ENCODE results near the gene MDFI.
"Not testable (repeated sequence)": the region's sequence is repeated elsewhere in the genome, so short reads cannot be mapped to it uniquely, and the experiment has no call there.

MDFI gene

DNA sequence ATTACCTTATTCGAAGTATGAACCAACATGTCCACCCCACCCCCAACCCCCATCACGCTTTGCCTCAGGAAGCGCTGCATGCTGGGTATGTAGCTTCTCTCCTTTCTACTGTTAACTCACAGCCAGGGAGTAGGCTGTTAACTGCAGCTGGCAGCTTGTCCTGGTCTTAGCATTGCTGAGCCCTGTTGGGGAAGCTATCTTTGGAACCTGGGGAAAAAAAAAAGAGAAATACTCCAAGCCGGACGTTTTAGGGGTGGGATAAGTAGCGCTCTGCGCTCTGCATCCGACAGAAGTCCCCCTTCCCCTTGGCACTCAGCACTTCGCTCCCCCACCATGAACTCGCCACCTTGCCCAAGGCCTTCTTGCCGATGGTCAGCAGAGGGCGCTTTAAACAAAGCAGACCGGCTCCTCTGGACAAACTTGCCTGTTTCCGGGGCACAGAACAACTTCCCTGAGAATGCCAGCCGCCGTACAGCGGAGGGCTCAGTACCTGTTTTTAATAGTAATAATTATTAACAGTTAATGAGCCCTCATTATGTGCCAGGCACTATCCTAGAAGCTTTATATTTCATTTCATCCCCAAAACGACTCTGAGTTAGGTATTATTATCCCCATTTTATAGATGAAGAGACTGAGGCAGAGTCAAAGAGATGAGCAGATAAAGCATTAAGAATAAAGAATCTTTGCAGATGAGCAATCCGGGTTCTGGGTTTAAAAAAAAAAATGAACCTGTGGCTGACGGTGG lies 35.2 kb upstream of the MDFI start:
- peak; percentile 54 for DNase-seq

- DNase-seq: no peak
Observed at GRCh38 chr6:41604006-41604405, 34.3 kb upstream of the MDFI start.

GRCh38 chr6:41605649-41606048 lies 32.6 kb upstream of the MDFI start:
- DNase-seq: no peak

DNA sequence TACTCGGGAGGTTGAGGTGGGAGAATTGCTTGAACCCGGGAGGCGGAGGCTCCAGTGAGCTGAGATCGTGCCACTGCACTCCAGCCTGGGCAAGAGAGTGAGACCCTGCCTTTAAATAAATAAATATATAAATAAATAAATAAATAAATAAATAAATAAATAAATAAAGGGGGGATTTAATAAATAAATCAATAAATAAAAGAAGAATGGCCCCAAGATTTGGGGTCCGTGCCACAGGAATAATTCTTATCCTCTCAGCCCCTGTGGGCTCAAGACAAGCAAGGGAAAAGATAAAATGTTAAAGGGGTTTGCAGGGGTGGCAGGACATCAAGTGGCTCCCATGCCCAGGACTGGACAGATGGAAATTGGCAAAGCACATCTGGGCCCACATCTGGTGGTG lies 31.2 kb upstream of the MDFI start:
- DNase-seq: no peak

DNA sequence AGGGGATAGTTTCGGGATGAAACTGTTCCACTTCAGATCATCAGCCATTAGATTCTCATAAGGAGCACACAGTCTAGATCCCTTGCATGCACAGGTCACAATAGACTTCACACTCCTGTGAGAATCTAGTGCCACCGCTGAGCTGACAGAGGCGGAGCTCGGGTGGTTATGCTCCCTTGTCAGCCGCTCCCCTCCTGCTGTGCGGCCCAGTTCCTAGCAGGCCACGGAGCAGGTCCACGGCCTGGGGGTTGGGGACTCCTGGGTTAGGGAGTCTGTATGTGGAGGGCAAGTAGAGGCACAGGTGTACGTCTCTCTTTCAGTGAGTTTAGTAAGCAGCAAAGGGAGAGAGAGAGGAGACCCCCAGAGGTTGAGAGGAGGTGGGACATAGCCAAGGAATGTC lies 30.5 kb upstream of the MDFI start:
- no peak for DNase-seq

GRCh38 chr6:41608443-41609151 lies 29.7 kb upstream of the MDFI start:
- DNase-seq: no peak

DNA sequence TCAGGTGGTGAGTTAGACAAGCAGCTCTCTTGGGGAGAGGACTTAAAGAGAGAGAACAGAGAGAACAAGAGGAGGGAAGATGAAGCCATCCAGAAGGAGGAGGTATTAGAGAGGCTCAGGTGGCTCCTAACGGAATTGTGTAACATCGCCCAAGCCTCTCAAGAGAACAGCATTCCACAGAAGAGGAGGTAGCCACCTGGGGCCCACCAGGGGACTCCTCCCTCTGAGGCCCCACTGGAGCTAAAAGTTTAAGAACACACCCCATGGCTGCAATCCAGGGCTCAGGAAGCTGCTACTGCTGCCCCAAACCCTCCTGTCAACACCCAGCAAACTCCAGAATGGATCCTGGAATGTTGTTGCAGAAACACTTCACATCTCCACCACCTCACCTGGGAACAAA lies 23.6 kb upstream of the MDFI start:
- no peak for DNase-seq

DNA sequence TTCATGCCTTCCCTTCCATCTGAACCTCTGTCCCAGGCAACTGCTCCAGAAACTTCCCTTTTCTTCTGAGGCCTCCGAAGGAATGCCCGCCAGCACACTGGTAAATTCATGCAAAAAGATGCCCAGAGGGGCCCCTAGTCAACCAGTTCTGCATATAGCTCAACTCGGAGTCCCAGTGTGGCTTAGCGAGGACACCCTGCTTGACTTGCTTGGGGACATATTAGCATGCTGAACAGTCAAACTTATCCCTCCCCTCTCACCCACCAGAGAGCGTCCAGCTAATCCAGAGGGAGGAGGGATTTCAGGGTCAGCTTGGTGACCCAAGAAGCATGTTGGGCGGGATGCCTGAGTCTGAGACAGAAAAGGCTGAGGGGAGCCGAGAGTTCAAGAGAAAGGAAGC lies 23.0 kb upstream of the MDFI start:
- DNase-seq: no peak

- no peak for DNase-seq
Observed at GRCh38 chr6:41618598-41618997, 19.7 kb upstream of the MDFI start.

- not testable (repeated sequence) for DNase-seq
Observed at GRCh38 chr6:41619193-41619592, 19.1 kb upstream of the MDFI start.

DNA sequence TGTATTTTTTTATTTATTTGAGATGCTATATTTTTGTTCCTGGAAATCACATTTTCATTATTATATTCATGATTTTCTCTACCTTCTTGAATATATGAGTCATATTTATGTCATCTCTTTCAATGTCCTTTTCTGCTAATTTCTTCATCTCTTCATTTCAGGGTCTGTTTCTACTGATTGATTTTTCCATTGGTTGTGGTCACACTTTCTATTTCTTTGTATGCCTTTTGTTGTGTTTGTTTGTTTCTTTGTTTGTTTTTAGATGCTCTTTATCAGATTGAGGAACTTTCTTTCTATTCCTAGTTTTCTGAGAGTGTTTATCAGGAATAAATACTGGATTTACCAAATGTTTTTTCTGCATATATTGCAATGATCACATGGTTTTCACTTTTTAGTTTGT lies 16.9 kb upstream of the MDFI start:
- no peak for DNase-seq

GRCh38 chr6:41621802-41622201 lies 16.5 kb upstream of the MDFI start:
- no peak for DNase-seq

GRCh38 chr6:41622206-41622988 lies 15.9 kb upstream of the MDFI start:
- DNase-seq: no peak

DNA sequence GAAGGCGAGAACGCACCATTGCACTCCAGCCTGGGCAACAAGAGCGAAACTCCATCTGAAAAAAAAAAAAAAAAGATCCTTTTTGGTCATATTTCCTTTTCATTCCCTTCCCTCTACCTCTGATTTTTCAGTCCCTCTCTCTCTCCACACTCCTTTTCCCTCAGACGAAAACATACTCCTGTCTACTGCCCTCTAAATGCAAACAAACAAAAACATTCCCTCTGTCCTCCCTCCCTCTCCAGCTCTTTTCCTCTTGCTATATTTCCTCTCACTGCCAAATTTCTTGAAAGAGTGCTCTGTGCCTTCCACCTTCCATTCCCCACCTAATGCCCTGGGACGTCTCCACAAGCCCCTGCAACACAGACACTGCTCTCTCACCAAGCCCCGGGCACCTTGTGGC lies 14.9 kb upstream of the MDFI start:
- no peak for DNase-seq

DNA sequence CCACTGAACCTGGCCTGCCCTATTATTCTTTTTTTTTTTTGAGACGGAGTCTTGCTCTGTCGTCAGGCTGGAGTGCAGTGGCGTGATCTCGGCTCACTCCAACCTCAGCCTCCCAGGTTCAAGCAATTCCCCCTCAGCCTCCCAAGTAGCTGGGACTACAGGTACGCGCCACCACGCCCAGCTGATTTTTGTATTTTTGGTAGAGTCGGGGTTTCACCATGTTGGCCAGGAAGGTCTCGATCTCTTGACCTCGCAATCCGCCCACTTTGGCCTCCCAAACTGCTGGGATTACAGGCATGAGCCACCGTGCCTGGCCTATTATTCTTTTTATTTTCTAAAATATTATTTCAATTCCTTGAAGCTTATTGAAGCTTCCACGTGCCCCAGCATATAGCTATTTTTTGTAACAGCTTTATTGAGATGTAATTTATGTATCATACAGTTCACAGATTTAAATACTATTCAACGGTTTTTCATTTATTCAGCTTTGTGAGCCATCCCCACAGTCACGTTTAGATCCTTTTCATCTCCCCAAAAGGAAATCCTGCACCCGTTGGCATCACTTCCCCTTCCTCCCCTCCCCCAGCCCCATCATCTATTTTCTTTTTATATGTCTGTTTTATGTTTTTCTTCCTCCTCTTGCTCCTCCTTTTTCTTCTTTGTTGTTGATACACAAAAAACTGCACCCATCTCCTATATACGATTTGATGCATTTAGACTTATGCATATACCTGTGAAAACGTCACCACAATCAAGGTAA lies 13.5 kb upstream of the MDFI start:
- DNase-seq: no peak

DNA sequence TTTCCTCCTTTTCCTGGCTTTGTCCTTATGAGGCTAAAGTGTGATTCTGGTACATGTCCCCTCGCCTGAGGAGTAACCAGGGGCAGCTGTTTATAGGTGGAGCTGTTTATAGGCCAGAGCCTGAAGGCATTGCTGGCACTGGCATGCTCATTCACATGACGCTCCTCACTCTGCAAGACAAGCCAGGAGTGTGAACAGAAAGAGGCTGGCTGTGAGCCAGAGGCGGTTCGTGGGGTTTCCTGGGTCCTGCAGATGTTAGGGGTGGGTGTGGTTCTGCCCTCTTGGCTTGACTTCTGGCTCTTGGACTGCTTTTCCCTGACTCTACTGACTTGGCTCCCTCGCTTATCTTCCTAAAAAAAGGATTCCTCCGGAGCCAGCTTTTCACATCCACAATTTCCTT lies 12.8 kb upstream of the MDFI start:
- no peak for DNase-seq

DNA sequence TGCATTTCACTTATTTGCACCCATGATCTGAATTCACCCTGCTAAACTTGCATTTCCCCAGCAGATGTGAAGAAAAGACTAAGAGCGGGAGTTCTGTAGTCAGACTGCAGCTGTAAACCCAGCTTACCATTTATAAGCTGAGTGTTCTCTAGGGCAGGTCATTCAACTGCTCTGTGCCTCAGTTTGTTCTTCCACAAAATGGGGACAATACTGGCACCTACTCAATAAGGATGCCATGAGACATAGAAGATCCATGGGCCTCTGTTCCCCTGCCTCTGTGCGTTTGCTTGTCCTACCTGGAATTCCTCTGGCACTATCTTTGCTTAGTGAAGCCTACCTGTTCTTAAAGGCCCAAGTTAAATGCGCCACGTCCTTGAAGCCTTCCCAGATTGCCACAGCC lies 12.2 kb upstream of the MDFI start:
- no peak for DNase-seq

DNA sequence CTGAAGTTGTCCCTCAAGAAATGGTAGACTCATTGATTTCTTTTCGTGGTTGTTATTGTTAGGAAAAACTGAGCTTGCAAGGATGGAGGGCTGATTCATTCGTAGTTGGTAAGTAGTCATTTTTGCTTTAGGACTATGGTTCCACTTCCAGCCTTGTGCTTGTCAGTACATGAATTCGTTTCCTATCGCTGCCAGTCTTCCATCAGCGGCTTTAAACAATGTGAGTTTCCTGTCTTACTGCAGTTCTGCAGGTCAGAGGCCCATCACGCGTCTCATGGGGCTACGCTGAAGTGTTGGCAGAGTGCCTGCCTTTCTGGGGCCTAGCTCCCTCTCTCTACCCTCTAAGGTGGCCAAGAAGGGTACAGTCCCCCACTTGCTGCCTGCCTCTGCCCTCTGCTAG lies 11.4 kb upstream of the MDFI start:
- no peak for DNase-seq

- DNase-seq: no peak
Observed at GRCh38 chr6:41629128-41629527, 9.1 kb upstream of the MDFI start.

DNA sequence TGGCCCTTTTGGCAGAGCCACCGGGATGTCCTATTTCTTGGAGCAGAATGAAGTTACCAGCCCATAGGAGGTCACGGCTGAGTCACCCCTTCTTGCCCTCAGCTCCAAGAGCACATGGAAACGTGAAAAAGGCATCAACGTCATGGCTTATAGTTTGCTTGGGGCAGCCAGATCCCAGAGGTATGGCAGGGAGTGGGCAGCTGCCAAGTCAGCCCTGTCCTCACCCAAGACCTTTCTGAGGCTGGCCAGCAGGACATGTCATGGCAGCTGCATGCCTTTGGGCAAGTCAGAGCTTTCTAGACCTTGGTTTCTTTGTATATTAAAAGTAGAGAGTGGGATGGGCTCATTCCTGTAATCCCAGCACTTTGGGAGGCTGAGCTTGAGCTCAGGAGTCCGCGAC lies 8.2 kb upstream of the MDFI start:
- DNase-seq: no peak

GRCh38 chr6:41630946-41631345 lies 7.3 kb upstream of the MDFI start:
- DNase-seq: no peak

DNA sequence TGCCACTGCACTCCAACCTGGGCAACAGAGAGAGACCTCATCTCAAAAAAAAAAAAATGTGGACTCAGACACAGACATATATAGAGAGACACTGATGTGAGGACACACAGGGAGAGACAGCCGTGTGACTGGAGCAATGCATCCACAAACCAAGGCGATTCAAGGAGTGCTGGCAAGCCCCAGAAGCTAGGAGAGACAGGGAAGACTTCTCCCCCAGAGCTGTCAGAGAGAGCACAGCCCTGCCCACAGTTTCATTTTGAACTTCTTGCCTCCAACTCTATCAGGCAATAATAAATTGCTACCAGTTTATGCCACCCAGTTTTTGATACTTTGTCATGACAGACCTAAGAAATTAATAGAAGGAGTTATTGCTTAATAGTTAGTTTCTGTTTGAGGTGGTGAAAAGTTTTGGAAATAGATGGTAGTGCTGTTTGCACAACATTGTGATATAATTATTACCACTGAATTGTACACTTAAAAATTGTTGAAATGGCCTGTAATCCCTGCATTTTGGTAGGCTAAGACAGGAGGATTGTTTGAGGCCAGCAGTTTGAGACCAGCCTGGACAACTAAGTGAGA lies 5.1 kb upstream of the MDFI start:
- no peak for DNase-seq

- no peak for DNase-seq
Observed at GRCh38 chr6:41634657-41635056, 3.6 kb upstream of the MDFI start.

Measured in NCI-H2081 treated with DMSO at 0.1 percent for 48 hours (cell line).